HG02588 (cell line): ENCODE results near the gene PDE4B.

Experiments
- ATAC-seq: cut with Tn5 transposase; IDR thresholded peaks from one replicate; pipeline ENCODE4 v1.9.1; 2021; ENCODE audit warnings: mild to moderate bottlenecking, moderate library complexity; ENCODE audit not compliant: unreplicated experiment

The PDE4B gene

GRCh38 chr1:66351478-66351877 is 558.8 kb downstream of the PDE4B start:
- ATAC-seq, result peak; percentile 39

- ATAC-seq, result no peak
Measured at GRCh38 chr1:66351913-66352312, 559.2 kb downstream of the PDE4B start.

GRCh38 chr1:66352792-66353191 is 560.1 kb downstream of the PDE4B start:
- ATAC-seq, result no peak

- ATAC-seq, result no peak
Measured at GRCh38 chr1:66353257-66353656, 560.6 kb downstream of the PDE4B start.

GRCh38 chr1:66354311-66355201 is 561.9 kb downstream of the PDE4B start:
- ATAC-seq, result no peak

- ATAC-seq, result no peak
Measured at GRCh38 chr1:66355756-66356155, 563.1 kb downstream of the PDE4B start.

- ATAC-seq, result no peak
Measured at GRCh38 chr1:66356605-66357004, 563.9 kb downstream of the PDE4B start.

- ATAC-seq, result no peak
Measured at GRCh38 chr1:66357021-66357420, 564.3 kb downstream of the PDE4B start.

GRCh38 chr1:66357478-66358197 is 564.9 kb downstream of the PDE4B start:
- no peak for ATAC-seq

- no peak for ATAC-seq
Measured at GRCh38 chr1:66359269-66359668, 566.6 kb downstream of the PDE4B start.

- peak; percentile 1 for ATAC-seq
Measured at GRCh38 chr1:66359815-66360214, 567.1 kb downstream of the PDE4B start.

GRCh38 chr1:66360285-66360724 is 567.6 kb downstream of the PDE4B start:
- ATAC-seq, result peak; percentile 50

- peak; percentile 70 for ATAC-seq
Measured at GRCh38 chr1:66364578-66365391, 572.1 kb downstream of the PDE4B start.

- no peak for ATAC-seq
Measured at GRCh38 chr1:66365635-66366034, 572.9 kb downstream of the PDE4B start.

GRCh38 chr1:66366634-66367033 is 573.9 kb downstream of the PDE4B start:
- no peak for ATAC-seq

- ATAC-seq, result no peak
Measured at GRCh38 chr1:66367369-66367768, 574.7 kb downstream of the PDE4B start.

- ATAC-seq, result no peak
Measured at GRCh38 chr1:66368261-66368660, 575.6 kb downstream of the PDE4B start.

GRCh38 chr1:66370462-66370971 is 577.8 kb downstream of the PDE4B start:
- peak; percentile 22 for ATAC-seq

GRCh38 chr1:66371233-66372005 is 578.7 kb downstream of the PDE4B start:
- ATAC-seq, result no peak

GRCh38 chr1:66372522-66373101 is 579.9 kb downstream of the PDE4B start:
- no peak for ATAC-seq
